Mesenteric fat pad (tissue), 1 donor: ENCODE results near the gene RABEP2. TPM values are rescaled to one million over a fixed set of nuclear protein-coding genes. Genes with fewer than 3 reads are reported as not detected.
"Not testable (repeated sequence)": the region's sequence is repeated elsewhere in the genome, so short reads cannot be mapped to it uniquely, and the experiment has no call there.

ENCODE experiments used
- DNase-seq: peaks from one replicate; pipeline ENCODE4 v3.0.0-alpha.2; 2020; ENCODE audit warnings: low spot score
- total RNA-seq: library from RNA; stranded (reverse); fragmentation: NEBNext Ultra II Directional; extraction: Animal tissue kit (Norgen Biotek cat#: 25700); gene quantifications from one replicate; pipeline ENCODE4 v1.2.1, GENCODE V29; 2021
- donor health status: DM: yes; HTN: yes; CAD: no.

RABEP2 gene
- total RNA-seq, 1 donor from 2014 or later = 7.5 TPM

GRCh38 chr16:28904828-28905227, 20.2 kb downstream of the RABEP2 start:
- no peak for DNase-seq

DNA sequence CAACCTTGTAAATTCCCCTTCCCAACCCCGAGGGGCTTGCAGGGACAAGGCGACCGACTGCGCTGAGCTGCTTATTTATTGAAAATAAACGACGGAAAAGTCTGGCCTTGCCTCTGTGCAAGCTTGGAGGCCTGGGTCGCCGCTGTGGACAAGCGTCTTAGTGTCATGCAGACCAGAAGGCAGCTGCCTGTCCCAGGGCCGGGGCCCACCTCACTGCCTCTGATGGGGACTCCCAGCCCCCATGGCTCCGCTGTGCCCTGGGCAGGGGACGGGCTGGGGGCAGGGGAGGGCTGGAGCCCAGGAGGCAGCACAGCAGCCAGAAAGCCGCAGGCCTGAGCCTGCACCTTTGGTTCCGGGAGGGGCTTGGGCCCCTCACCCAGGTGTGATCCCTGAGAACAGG, 20.7 kb downstream of the RABEP2 start:
- no peak for DNase-seq

DNA sequence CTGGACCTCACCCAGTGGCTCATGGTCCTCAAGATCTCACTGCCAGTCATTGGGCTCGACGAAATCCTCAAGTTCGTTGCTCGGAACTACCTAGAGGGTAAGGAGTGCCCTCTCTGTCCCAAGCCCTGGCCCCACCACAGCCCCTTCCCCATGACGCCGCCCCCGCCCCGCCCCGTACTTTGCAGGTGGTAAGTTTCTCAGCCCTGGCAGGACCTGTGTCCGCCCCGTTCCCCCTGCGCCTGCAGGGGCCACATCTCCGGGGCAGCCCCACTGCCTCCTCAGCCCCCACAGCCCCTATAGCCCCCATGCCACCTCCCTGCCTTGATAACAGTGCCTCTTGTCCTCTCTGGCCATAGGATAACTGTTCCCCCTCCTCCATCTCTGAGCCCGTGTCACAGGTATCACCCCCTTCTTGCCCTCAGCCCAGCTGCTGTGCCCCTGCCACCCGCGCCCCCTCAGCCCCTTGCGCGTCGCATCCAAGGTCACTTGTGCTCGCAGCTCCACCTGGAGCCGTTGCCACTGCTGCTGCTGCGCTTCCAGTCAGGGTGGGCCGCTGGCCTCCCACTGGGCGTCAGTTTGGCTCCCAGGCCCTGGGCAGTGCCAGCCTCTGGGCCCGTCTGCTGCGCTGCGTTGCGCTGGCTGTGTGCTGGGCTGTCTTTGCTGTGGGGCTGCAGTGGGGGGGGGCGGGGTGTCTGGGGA, 21.5 kb downstream of the RABEP2 start:
- no peak for DNase-seq

DNA sequence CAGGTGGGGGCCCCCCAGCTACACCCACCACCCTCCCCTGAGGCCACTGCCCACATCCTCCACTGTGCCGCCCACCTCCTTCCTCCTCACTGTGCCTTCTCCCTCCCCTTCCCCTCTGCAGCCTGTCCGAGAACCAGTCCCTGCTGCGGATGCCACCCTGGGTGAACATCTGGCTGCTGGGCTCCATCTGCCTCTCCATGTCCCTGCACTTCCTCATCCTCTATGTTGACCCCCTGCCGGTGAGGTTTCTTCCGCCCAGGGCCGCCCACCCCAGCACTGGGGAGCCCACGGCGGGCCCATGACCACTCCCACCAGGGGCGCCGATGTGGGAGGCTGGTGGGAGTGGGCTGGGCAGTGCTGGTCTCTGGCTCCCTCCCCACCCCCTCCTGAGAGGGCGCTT, 22.1 kb downstream of the RABEP2 start:
- DNase-seq = no peak

DNA sequence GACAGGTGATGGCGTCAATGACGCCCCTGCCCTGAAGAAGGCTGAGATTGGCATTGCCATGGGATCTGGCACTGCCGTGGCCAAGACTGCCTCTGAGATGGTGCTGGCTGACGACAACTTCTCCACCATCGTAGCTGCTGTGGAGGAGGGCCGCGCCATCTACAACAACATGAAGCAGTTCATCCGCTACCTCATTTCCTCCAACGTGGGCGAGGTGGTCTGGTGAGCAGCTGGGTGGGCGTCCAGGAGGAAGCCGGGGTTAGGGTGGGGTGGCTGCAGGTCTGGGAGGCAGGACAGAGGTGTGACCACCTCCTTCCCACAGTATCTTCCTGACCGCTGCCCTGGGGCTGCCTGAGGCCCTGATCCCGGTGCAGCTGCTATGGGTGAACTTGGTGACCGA, 23.2 kb downstream of the RABEP2 start:
- DNase-seq = no peak

DNA sequence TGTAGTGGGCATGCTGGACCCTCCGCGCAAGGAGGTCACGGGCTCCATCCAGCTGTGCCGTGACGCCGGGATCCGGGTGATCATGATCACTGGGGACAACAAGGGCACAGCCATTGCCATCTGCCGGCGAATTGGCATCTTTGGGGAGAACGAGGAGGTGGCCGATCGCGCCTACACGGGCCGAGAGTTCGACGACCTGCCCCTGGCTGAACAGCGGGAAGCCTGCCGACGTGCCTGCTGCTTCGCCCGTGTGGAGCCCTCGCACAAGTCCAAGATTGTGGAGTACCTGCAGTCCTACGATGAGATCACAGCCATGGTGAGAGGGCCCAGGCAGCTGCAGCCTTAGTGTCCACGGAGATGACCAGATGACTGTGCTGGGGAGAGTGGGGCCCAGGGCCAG, 24.4 kb downstream of the RABEP2 start:
- DNase-seq = no peak

GRCh38 chr16:28899882-28900590, 25.0 kb downstream of the RABEP2 start:
- no peak for DNase-seq

- no peak for DNase-seq
Observed at GRCh38 chr16:28898942-28899341, 26.1 kb downstream of the RABEP2 start.

- DNase-seq = no peak
Observed at GRCh38 chr16:28898266-28898665, 26.8 kb downstream of the RABEP2 start.

DNA sequence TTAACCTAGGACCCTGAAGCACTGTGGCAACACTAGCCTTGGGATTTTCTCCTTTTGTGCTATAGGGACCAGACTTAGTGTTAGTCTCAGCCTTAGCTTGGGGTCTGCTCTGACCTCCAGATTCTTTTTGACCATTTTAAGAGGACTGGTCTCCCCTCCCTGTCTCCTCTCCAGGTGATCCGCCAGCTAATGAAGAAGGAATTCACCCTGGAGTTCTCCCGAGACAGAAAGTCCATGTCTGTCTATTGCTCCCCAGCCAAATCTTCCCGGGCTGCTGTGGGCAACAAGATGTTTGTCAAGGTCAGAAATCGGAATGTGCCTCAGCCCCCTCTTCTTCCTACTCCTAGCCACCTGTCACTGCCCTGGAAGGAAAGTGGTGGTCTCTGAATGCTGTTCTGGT, 27.2 kb downstream of the RABEP2 start:
- DNase-seq = no peak

GRCh38 chr16:28895609-28896008, 29.4 kb downstream of the RABEP2 start:
- no peak for DNase-seq

DNA sequence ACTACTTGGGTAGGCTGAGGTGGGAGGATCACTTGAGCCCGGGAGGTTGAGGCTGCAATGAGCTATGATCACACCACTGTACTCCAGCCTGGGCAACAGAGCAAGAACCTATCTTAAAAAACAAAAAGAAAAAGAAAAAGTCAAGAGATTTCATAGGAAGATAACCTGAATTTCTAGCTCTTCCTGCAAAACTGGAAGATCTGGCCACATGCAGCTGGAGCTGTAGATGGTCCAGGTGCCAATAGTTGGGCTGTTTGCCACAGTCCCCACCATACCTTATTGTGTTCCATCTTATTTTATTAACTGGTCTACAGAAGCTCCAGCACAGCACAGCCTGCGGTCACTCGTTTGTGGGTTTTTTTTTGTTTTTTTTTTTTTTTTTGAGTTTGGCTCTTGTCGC, 31.7 kb downstream of the RABEP2 start:
- no peak for DNase-seq

DNA sequence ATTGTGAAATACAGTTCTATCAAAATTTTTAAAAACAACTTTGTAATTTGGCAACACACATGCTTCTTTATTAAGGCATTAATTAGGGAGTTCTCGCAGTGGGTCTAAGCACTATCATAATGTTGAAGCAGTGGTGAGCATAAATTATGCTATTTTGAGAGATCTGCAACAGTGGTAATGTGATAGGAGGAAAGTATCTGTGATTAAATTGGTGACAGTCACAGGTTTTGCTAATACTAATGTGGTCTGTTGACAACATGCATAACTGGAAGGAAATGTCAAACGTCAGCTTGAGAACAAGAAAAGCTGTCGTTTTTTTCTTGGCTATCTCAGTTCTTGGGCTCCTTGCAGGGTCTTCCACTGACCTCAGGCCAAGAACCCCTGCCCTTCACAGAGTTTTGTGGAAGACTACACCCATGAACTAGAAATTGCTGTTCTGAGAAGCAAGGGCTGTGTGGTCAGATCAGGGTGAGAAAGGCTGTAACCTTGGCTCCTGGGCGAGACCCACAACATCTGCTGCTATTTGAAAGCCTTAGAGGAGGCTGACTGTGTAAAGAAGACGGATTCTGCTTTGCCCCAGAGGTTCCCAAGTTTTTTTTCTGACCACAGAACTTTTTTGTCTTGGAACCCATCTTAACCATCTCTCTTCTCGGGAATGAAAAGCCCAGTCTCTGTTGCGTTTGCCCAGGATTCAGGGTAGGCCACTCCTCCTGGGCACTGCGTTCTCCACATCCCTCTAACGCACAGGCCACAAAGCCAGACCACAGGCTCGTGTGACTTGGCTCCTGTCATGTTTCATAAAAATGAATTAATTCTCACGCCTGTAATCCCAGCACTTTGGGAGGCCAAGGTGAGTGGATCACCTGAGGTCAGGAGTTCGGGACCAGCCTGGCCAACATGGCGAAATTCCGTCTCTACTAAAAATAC, 32.8 kb downstream of the RABEP2 start:
- DNase-seq = no peak

GRCh38 chr16:28890355-28890754, 34.7 kb downstream of the RABEP2 start:
- DNase-seq = not testable (repeated sequence)

DNA sequence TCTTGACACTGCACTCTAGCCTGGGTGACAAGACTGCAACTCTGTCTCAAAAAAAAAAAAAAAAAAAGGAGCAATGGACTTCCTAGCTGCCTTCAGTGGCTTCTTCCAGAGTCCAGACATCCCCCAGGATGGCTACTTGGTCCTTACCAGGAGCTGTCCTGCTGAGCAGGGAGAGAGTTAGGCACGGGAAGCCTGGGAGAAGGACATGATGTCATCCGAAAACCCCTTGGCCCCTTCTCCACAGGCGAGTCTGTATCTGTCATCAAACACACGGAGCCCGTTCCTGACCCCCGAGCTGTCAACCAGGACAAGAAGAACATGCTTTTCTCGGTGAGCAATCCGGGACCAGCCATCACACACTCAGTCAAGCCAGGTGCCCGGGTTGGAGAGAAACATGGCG, 38.1 kb downstream of the RABEP2 start:
- no peak for DNase-seq

DNA sequence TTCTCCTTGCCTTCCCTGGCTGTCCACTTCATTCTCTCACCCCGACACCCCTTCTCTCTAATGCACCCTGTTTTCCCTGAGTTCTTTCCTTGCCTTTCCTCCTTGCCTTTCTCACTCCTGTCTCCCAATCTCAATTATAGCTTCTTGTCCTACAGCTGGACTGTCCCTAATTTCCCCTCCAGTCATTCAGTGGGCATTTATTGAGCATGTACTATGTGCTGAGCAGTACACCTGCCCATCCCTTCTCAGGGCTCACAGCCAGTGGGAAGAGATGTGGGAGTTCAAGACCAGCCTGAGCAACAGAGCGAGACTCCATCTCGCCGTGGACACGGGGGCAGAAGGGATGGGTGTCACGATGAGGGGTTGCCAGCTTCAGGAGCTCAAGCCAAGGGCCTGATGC, 41.0 kb downstream of the RABEP2 start:
- DNase-seq = no peak

- DNase-seq = no peak
Observed at GRCh38 chr16:28883221-28883996, 41.6 kb downstream of the RABEP2 start.

DNA sequence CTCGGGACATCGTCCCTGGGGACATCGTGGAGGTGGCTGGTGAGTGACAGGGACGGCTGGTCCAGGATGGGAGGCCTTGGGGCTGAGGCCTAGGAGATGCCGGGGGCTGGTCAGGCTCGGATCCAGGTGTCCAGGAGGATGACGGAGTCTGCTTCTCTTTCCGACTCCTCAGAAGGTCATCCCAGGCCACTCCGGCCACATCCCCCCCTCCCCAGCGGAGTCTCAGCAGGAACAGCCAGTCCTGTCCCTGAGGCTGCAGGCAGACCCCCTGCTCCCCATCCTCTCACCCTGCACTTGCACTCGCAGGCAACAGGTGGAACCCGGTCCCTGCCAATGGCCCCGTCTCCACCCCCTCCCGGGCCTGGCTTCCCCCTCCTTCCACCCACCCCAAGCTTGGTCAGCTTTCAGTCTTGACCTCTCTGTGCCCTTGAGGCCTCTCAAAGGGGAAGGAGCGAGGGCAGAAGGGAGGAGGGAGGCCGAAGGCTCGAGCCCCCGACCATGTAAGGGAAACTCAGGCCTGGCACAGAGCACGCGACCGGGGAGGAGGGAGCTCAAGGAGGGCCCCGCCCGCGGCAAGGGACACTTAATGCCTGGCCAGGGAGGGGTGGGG, 42.4 kb downstream of the RABEP2 start:
- no peak for DNase-seq

DNA sequence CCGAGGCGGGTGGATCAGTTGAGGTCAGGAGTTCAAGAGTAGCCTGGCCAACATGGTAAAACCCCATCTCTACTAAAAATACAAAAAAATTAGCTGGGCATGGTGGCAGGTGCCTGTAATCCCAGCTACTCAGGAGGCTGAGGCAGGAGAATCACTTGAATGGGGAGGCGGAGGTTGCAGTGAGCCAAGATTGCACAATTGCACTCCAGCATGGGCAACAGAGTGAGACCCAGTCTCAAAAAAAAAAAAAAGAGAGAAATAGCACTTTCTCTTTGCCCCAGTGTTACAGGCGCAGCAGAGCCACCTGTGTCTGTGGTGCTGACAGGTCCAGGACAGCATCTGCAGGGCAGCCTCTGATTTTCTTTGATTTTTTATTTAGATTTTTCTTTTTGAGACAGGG, 43.5 kb downstream of the RABEP2 start:
- not testable (repeated sequence) for DNase-seq

DNA sequence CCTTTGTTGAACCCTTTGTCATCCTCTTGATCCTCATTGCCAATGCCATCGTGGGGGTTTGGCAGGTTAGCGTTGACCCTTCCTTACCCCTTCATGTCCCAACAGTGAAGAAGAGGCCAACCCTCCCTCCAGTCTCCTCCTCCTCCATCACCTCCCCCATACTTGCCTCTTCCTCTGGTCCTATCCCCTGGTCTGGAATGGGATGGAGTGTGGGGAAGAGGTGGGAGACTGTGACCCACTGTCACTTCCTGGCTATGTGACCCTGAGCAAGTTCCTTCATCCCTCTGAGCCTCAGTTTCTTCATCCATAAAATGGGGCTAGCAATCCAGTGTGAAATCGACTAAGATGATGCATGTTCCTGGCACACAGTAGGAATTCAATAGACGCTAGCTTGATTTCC, 44.1 kb downstream of the RABEP2 start:
- DNase-seq = no peak

DNA sequence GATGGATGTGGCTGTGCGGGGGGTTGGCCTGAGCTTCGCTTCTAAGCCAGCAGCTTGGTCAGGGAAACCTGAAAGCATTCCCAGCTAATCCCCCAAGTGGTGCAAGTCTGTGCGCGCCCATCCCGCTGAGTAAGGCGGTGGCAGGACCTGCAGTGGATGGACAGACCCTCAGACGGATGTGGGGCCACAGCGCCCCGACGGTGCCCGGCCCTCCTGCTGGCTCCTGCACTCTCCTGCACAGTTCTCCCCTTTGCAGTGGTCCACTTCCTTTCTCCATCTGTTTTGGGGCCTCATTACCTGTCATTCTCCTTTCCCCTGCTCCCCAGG, 44.5 kb downstream of the RABEP2 start:
- no peak for DNase-seq
